ENCODE data around the gene ERCC3. TPM values are rescaled to one million over a fixed set of nuclear protein-coding genes. Genes with fewer than 3 reads are reported as not detected.

Gene ERCC3
- total RNA-seq, 4 donors from 2014 or later = 25.9 to 293 (median 57.8) TPM

DNA sequence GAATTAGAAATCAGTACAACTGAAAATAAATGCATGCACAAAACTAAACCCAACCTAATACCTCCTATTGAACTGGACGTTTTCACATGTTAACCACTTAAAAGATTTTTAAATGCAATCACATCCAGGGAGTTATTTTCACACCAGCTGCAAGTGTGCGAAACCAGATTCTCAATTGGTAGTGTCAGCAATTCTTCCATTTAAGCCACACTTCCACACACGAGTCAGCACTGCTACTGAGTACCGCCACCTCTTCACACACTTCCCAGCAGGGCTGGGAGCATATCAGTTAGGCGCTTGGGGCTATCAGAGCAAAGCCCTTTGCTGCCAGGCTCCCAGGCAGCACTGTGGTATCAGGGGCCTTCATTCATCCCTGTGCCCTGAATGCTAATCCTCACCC is 14.2 kb downstream of the ERCC3 start:
- DNase-seq = no peak
- no peaks in the 10 kb centered on the region for H3K9me3 ChIP-seq
- no peak for TF ChIP-seq POLR2A (IDR thresholded peaks at IDR 0.05)
- TF ChIP-seq, protein P1, sequence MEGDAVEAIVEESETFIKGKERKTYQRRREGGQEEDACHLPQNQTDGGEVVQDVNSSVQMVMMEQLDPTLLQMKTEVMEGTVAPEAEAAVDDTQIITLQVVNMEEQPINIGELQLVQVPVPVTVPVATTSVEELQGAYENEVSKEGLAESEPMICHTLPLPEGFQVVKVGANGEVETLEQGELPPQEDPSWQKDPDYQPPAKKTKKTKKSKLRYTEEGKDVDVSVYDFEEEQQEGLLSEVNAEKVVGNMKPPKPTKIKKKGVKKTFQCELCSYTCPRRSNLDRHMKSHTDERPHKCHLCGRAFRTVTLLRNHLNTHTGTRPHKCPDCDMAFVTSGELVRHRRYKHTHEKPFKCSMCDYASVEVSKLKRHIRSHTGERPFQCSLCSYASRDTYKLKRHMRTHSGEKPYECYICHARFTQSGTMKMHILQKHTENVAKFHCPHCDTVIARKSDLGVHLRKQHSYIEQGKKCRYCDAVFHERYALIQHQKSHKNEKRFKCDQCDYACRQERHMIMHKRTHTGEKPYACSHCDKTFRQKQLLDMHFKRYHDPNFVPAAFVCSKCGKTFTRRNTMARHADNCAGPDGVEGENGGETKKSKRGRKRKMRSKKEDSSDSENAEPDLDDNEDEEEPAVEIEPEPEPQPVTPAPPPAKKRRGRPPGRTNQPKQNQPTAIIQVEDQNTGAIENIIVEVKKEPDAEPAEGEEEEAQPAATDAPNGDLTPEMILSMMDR (IDR thresholded peaks at IDR 0.05) = no peak
- no peak overlapping the region for H3K27ac ChIP-seq
- H3K4me3 ChIP-seq = no peak overlapping the region
- no peaks in the 10 kb centered on the region for H3K27me3 ChIP-seq
- no peaks in the 10 kb centered on the region for H3K4me1 ChIP-seq
- peaks cover 0 to 93% (median 4%) of the 10 kb centered on the region in 3 donors for H3K36me3 ChIP-seq

- no peak overlapping the region for H3K4me3 ChIP-seq
- no peaks in the 10 kb centered on the region for H3K4me1 ChIP-seq
- H3K27me3 ChIP-seq = no peaks in the 10 kb centered on the region
- H3K27ac ChIP-seq = no peak overlapping the region
- no peak for TF ChIP-seq POLR2A (IDR thresholded peaks at IDR 0.05)
- TF ChIP-seq, protein P1 (IDR thresholded peaks at IDR 0.05) = no peak
- H3K9me3 ChIP-seq = no peaks in the 10 kb centered on the region
- peaks cover 0 to 93% (median 1%) of the 10 kb centered on the region in 3 donors for H3K36me3 ChIP-seq
- no peak for DNase-seq
Observed at GRCh38 chr2:127278959-127279358, 15.0 kb downstream of the ERCC3 start.

DNA sequence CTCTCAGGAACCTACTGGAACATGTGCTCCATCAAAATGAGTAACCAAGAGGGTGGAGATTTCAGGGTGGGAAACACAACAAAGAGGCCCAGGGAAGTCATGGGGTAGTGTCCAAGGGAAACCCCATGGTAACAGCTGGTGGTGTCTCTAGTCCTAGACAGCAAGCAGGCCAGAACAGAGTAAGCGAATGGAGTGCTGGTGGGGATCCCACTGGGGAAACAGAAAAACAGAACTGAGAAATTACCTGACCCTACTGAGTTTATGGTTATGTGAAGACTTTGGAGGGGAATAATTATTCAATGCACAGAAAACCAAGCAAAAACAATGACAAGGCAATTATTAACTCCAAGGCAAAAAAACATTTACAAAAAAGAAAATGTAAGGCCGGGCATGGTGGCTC is 16.9 kb downstream of the ERCC3 start:
- H3K36me3 ChIP-seq = peaks cover 0 to 93% (median 0%) of the 10 kb centered on the region in 3 donors
- no peak overlapping the region for H3K4me3 ChIP-seq
- no peak for TF ChIP-seq POLR2A (IDR thresholded peaks at IDR 0.05)
- TF ChIP-seq, protein P1 (IDR thresholded peaks at IDR 0.05) = no peak
- H3K9me3 ChIP-seq = no peaks in the 10 kb centered on the region
- no peaks in the 10 kb centered on the region for H3K4me1 ChIP-seq
- H3K27ac ChIP-seq = no peak overlapping the region
- no peak for DNase-seq
- no peaks in the 10 kb centered on the region for H3K27me3 ChIP-seq

GRCh38 chr2:127275789-127276188 is 18.2 kb downstream of the ERCC3 start:
- DNase-seq = no peak
- Histone ChIP-seq H3K4me1 (no peaks in the 10 kb centered on the region), H3K4me3 (no peak overlapping the region), H3K27me3 (no peaks in the 10 kb centered on the region), H3K9me3 (no peaks in the 10 kb centered on the region), H3K36me3 (peaks cover 0 to 98% (median 0%) of the 10 kb centered on the region in 3 donors), H3K27ac (no peak overlapping the region)
- no peak for TF ChIP-seq POLR2A (IDR thresholded peaks at IDR 0.05)
- TF ChIP-seq, protein P1 (IDR thresholded peaks at IDR 0.05) = no peak

DNA sequence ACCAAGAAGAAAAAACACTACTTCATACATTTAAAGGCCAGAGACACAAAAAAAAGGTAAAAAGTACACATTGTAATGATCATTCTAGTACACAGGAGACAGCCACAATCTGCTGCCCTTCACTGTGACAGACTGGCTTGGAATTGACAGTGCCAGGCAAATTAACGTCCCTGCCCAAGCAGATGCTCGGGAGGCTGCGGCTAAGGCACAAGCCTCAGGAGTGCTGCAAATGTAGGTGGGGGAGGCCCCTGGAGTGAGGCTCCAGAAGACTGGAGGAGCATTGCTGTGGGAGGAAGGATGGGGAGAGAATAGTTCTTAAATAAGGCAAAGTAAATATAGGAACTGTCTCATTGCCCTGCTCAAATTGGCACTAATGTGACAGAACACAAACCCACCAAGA is 18.6 kb downstream of the ERCC3 start:
- TF ChIP-seq, protein P1 (IDR thresholded peaks at IDR 0.05) = no peak
- no peak for TF ChIP-seq POLR2A (IDR thresholded peaks at IDR 0.05)
- DNase-seq = no peak
- Histone ChIP-seq H3K36me3 (peaks cover 0 to 98% (median 0%) of the 10 kb centered on the region in 3 donors), H3K27me3 (no peaks in the 10 kb centered on the region), H3K4me1 (no peaks in the 10 kb centered on the region), H3K4me3 (no peak overlapping the region), H3K9me3 (no peaks in the 10 kb centered on the region), H3K27ac (no peak overlapping the region)

GRCh38 chr2:127270663-127271062 is 23.3 kb downstream of the ERCC3 start:
- Histone ChIP-seq H3K4me3 (no peak overlapping the region), H3K27me3 (no peaks in the 10 kb centered on the region), H3K27ac (no peak overlapping the region), H3K4me1 (no peaks in the 10 kb centered on the region), H3K36me3 (peaks cover 0 to 82% (median 3%) of the 10 kb centered on the region in 3 donors), H3K9me3 (no peaks in the 10 kb centered on the region)
- no peak for DNase-seq
- no peak for TF ChIP-seq POLR2A (IDR thresholded peaks at IDR 0.05)
- TF ChIP-seq, protein P1 (IDR thresholded peaks at IDR 0.05) = no peak
